Lower leg skin (tissue), 3 donors: ENCODE measurements around the gene PRX.

Experiments
- POLR2A ChIP-seq, 2 donors: fragments of 450-650 bp; IDR thresholded peaks; one replicate each; pipeline ENCODE4 v1.6.1; 2016 to 2017; ENCODE audit warnings: antibody characterized with exemption in 2 of 2, mild to moderate bottlenecking in 1 of 2, moderate library complexity in 1 of 2
- TF ChIP-seq, protein P1 (sequence below), 3 donors: fragments of 450-650 bp; IDR thresholded peaks; one replicate each; pipeline ENCODE4 v1.5.1; 2016; ENCODE audit warnings: antibody characterized with exemption in 3 of 3, mild to moderate bottlenecking in 3 of 3, moderate library complexity in 2 of 3

- TF ChIP-seq POLR2A (IDR thresholded peaks at IDR 0.05): no peak
- TF ChIP-seq, protein P1, sequence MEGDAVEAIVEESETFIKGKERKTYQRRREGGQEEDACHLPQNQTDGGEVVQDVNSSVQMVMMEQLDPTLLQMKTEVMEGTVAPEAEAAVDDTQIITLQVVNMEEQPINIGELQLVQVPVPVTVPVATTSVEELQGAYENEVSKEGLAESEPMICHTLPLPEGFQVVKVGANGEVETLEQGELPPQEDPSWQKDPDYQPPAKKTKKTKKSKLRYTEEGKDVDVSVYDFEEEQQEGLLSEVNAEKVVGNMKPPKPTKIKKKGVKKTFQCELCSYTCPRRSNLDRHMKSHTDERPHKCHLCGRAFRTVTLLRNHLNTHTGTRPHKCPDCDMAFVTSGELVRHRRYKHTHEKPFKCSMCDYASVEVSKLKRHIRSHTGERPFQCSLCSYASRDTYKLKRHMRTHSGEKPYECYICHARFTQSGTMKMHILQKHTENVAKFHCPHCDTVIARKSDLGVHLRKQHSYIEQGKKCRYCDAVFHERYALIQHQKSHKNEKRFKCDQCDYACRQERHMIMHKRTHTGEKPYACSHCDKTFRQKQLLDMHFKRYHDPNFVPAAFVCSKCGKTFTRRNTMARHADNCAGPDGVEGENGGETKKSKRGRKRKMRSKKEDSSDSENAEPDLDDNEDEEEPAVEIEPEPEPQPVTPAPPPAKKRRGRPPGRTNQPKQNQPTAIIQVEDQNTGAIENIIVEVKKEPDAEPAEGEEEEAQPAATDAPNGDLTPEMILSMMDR (IDR thresholded peaks at IDR 0.05): no peak
Observed at GRCh38 chr19:40367577-40368434, 45.4 kb downstream of the PRX start.
